ENCODE measurements around the gene MRPL24. TPM values are rescaled to one million over a fixed set of nuclear protein-coding genes. Genes with fewer than 3 reads are reported as not detected.

Gene MRPL24
- total and polyA plus RNA-seq, 2 donors from 2014 or later: 71.9 to 174 TPM

- Histone ChIP-seq H3K27ac (ENCODE audit: low read depth in 2 of 2, low read length in 2 of 2) (peak overlapping the region; percentile 92 to 93), H3K36me3 (ENCODE audit: control insufficient read depth in 2 of 3, insufficient read depth in 3 of 3, low read length in 3 of 3) (no peaks in the 10 kb centered on the region), H3K9me3 (ENCODE audit: control insufficient read depth in 2 of 3, insufficient read depth in 1 of 3, low read length in 3 of 3) (no peaks in the 10 kb centered on the region), H3K27me3 (ENCODE audit: control insufficient read depth, insufficient read depth, low read length) (no peaks in the 10 kb centered on the region), H3K4me3 (ENCODE audit: low read length in 3 of 3) (peak overlapping the region; percentile 84 to 97 (median 91)), H3K9ac (ENCODE audit: low read length in 3 of 3) (peak overlapping the region; percentile 44 to 99 (median 81)), H3K4me1 (ENCODE audit: control insufficient read depth in 2 of 3, insufficient read depth in 2 of 3, low read depth in 1 of 3, low read length in 3 of 3) (peaks cover 5 to 45% (median 40%) of the 10 kb centered on the region in 3 donors)
- intact Hi-C loops (cut with DNase I): no loop called here
- TF ChIP-seq CTCF (IDR thresholded peaks at IDR 0.05; ENCODE audit: borderline replicate concordance, extremely low read depth, insufficient read depth): no peak
- DNase-seq (no peak), FAIRE-seq (no peak)
Measured at GRCh38 chr1:156749419-156750118, 8.7 kb upstream of the MRPL24 start.

DNA sequence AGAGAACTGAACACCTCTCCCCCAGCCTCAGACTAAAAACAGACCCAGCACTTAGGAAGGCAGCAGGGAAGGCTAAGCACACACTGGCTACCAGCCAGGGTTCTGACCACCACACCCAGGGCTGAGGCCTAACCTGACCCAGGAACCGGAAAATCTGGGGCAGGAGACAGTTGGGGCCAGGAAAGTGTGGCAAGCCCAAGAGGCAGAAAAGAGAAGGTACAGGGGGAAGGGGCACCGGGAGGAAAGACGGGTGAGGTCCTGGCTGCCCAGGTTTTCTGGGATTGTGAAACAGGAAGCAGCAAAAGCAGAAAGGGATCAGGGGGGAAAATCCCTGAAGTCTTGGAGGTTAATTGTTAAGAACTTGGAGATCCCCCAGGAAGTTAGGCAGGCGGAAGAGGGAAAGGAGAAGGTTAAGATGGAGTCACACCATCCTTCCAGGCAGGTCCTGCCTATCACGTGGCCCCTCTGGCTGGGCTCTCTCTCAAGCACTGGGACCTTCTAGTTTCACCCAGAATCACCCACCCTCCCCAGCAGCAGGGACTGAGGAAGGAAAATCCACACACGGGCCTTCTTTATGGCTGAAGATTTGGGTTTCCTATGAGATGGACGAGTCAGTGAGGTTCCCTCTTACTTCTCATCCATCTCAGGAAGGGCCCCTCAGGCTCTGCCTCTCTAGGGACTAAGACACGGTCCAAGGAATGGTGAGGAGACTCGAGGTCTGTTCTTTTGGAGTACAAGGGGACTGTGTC lies 8.0 kb upstream of the MRPL24 start:
- no peak for FAIRE-seq
- Histone ChIP-seq H3K4me1 (ENCODE audit: control insufficient read depth in 2 of 3, insufficient read depth in 2 of 3, low read depth in 1 of 3, low read length in 3 of 3) (peaks cover 5 to 45% (median 40%) of the 10 kb centered on the region in 3 donors), H3K9ac (ENCODE audit: low read length in 3 of 3) (peak overlapping the region; percentile 9 to 99 (median 81)), H3K9me3 (ENCODE audit: control insufficient read depth in 2 of 3, insufficient read depth in 1 of 3, low read length in 3 of 3) (no peaks in the 10 kb centered on the region), H3K27ac (ENCODE audit: low read depth in 2 of 2, low read length in 2 of 2) (peak overlapping the region; percentile 92 to 93), H3K27me3 (ENCODE audit: control insufficient read depth, insufficient read depth, low read length) (no peaks in the 10 kb centered on the region), H3K4me3 (ENCODE audit: low read length in 3 of 3) (peak overlapping the region; percentile 12 to 97 (median 91)), H3K36me3 (ENCODE audit: control insufficient read depth in 2 of 3, insufficient read depth in 3 of 3, low read length in 3 of 3) (peaks cover 0 to 4% (median under 1%) of the 10 kb centered on the region in 3 donors)
- intact Hi-C loops (cut with DNase I): no loop called here
- DNase-seq: peak in 3 of 5 donors; percentile 37 to 88 (median 45)
- no peak for TF ChIP-seq CTCF (IDR thresholded peaks at IDR 0.05; ENCODE audit: borderline replicate concordance, extremely low read depth, insufficient read depth)

GRCh38 chr1:156747742-156748669 lies 7.1 kb upstream of the MRPL24 start:
- Histone ChIP-seq H3K4me3 (ENCODE audit: low read length in 3 of 3) (peak overlapping the region; percentile 13 to 97 (median 91)), H3K36me3 (ENCODE audit: control insufficient read depth in 2 of 3, insufficient read depth in 3 of 3, low read length in 3 of 3) (peaks cover 0 to 12% (median 4%) of the 10 kb centered on the region in 3 donors), H3K4me1 (ENCODE audit: control insufficient read depth in 2 of 3, insufficient read depth in 2 of 3, low read depth in 1 of 3, low read length in 3 of 3) (peaks cover 5 to 43% (median 39%) of the 10 kb centered on the region in 3 donors), H3K27ac (ENCODE audit: low read depth in 2 of 2, low read length in 2 of 2) (peak overlapping the region; percentile 92 to 93), H3K9ac (ENCODE audit: low read length in 3 of 3) (peak overlapping the region in 2 of 3 donors; percentile 56 to 99), H3K9me3 (ENCODE audit: control insufficient read depth in 2 of 3, insufficient read depth in 1 of 3, low read length in 3 of 3) (no peaks in the 10 kb centered on the region), H3K27me3 (ENCODE audit: control insufficient read depth, insufficient read depth, low read length) (no peaks in the 10 kb centered on the region)
- intact Hi-C loops (cut with DNase I): no loop called here
- no peak for TF ChIP-seq CTCF (IDR thresholded peaks at IDR 0.05; ENCODE audit: borderline replicate concordance, extremely low read depth, insufficient read depth)
- no peak for FAIRE-seq
- DNase-seq: no peak

Measured in kidney (tissue), 14 donors.